ENCODE measurements around the gene SLC25A11.
A peak's percentile ranks its signal among the peaks of the same experiment; 100 is the strongest.

SLC25A11 gene

DNA sequence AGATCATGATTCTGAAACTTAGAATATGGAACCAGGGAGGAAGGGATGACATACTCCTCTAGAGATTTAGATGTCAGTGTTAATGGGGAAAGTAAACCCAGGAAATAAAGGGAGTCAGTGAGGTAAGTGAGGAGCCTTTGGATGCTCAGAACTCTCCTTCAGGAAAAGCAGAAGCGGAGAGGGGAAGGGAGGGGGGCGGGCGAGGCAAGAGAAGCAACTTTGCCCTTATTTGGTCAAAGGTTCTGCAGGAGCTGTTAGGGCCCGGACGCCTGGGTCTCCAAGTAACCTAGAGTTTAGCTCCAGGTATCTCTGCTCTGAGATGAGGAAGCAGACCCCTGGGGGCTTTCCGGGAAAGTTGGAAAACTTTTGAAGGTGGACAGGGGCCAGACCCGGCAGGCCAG, 7.2 kb upstream of the SLC25A11 start:
- DNase-seq (ENCODE audit: extremely low spot score, insufficient read length, low read depth) (no peak), FAIRE-seq (peak; percentile 56)

DNA sequence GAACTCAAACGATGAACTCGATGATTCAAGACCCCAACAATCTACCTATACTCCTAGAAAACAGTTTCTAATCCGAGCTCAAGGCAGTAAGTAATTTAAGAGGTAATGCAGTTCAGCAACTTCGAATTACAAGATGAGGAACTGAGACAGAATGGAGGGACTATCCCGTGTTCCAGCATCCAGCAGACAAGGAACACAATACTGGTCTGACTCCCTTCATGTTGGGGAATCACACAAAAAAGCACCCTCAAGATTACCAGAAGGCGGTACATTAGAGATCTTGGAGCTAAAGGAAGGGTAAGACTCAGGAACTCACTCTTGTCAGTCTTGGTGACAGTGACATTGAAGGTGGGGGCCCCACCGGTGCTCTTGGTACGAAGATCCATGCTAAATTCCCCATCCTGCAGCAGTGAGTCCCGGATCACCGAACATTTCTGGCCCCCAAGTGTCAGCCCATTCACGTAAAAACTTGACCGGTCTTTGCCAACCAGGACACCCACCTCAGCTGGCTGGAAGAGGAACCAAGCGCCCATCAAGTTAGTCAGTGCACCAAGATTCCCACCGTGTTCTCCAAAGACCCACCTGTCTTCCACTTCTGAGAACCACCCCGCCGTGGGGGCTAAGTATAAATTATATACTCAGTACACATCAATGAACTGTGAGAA, 6.6 kb upstream of the SLC25A11 start:
- DNase-seq (ENCODE audit: extremely low spot score, insufficient read length, low read depth): no peak
- FAIRE-seq: peak; percentile 65

DNA sequence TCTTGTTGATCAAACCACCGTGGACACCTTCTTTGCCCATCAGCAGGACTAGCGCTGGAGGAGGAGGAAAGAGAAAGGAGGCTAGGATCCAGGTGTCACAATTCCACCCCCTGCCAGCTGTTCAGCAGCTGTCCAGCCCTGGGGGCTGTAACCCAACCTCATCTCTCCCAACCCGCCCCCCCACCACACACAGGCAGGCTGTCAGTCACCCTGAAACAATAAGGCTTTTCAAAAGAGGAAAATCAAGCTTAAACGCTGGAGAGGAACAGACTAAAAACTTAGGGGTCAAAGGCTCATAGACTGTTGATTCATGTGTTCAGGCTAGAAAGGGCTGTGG, 6.1 kb upstream of the SLC25A11 start:
- FAIRE-seq: peak; percentile 36

DNA sequence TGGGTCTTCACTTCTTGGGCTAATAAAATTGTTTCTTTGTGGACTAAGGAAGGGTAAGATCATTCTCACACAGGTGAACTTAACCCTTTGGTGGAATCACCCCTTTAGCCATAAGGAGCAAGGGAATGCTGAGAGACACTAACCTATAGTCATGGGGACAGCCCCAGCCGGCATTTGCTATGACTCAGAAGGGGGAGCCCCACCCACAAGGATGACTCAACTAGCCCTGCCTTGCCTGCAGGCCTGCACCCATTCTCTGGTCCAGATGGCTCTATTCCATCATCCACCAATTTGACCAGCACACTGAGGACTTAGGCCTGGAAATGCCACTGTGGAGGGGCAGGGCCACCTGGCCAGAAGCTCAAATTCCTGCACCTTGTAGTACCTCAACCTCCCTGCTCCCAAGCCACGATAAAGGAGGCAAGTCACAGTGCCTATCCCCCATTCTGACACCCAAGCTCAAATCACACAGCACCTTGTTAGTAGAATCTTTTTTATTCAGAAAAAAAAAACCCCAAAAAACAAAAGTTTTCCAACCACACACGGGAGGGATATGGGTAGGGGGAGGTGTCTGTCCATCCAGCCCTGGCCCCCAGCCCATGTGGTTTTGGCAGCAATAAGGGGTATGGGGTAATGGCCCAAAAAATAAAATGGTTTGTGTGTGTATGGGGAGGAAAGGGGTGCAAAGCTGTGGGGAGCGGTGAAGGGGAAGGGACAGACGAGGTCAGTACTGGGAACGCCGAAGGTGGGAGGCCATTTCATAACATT, 5.5 kb upstream of the SLC25A11 start:
- no peak for DNase-seq (ENCODE audit: extremely low spot score, insufficient read length, low read depth)
- FAIRE-seq: peak; percentile 94

More for the DNA sequence above, 6.1 kb upstream of the SLC25A11 start:
- DNase-seq (ENCODE audit: extremely low spot score, insufficient read length, low read depth): no peak

DNA sequence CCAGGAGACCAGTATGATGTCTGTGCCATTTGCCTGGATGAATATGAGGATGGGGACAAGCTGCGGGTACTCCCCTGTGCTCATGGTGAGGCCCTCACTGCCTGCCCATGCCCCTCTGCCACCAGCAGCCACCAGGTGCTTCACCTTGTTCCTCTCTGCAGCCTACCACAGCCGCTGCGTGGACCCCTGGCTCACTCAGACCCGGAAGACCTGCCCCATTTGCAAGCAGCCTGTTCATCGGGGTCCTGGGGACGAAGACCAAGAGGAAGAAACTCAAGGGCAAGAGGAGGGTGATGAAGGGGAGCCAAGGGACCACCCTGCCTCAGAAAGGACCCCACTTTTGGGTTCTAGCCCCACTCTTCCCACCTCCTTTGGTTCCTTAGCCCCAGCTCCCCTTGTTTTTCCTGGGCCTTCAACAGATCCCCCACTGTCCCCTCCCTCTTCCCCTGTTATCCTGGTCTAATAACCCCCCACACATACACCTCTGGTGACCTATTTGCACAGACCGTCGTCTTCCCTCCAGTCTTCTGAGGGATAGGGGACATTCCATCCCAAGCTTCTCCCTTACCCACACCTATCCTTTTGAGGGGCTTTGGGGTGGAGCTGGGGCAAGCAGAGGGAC, 4.8 kb upstream of the SLC25A11 start:
- FAIRE-seq (no peak), DNase-seq (ENCODE audit: extremely low spot score, insufficient read length, low read depth) (no peak)

DNA sequence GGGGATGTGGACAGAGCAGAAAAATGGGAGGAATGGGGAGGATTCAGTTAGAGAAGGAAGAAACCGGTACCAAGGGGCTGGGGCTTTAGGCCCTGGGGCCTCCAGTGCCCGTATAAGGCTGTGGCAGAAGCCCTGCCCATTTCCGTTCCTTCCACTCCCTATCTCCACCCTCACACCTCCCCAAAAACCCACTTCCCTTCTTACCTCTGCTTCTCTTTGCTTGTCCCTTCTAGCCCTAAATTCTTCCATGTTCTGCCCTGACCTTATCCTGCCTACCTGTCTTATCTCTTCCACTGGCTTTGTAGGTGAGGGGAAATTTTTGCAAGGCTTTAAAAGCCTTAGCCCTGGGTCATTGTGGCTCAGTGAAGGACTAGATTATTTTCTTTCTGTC, 4.3 kb upstream of the SLC25A11 start:
- no peak for DNase-seq (ENCODE audit: extremely low spot score, insufficient read length, low read depth)
- peak; percentile 89 for FAIRE-seq

DNA sequence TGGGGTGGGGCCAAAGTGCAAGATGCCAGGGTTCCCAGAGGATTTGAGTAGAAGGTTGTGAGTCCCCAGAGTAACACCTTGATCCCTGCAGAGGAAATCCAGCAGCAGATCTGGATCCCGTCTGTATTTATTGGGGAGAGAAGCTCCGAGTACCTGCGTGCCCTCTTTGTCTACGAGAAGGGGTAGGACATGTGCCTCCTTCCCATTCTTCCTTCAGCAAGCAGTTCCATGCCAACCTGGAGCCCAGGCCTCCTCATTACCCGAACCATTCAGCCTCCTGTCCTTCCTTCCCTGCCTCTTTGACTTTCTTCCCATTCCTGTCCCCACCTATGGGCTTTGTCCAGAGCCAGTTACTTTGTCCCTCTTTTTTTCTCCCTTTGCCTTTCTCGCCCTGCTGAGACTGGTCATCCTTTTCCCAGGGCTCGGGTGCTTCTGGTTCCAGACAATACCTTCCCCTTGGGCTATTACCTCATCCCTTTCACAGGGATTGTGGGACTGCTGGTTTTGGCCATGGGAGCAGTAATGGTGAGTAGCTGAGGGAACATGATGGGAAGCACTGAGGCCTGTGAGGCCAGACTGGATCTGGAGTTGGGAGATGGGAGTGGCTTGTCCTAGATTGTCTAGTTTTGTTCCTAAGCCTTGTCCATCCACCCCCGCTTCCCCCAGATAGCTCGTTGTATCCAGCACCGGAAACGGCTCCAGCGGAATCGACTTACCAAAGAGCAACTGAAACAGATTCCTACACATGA, 3.1 kb upstream of the SLC25A11 start:
- FAIRE-seq: no peak
- DNase-seq (ENCODE audit: extremely low spot score, insufficient read length, low read depth): no peak

DNA sequence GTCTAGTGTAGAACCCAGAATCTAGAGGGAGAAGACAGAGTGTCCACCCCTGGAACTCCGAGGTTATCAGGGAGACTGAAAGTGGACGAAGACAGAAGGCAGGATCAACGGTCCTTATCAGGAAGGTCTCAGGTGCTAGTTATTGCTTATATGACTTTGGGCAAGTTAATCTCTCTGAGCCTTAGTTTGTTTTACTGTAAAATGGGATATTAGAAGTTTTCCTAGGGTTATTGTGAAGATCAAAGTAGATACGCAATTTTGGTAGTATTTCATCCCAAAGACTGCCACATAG, 1.4 kb upstream of the SLC25A11 start:
- no peak for FAIRE-seq
- no peak for DNase-seq (ENCODE audit: extremely low spot score, insufficient read length, low read depth)

DNA sequence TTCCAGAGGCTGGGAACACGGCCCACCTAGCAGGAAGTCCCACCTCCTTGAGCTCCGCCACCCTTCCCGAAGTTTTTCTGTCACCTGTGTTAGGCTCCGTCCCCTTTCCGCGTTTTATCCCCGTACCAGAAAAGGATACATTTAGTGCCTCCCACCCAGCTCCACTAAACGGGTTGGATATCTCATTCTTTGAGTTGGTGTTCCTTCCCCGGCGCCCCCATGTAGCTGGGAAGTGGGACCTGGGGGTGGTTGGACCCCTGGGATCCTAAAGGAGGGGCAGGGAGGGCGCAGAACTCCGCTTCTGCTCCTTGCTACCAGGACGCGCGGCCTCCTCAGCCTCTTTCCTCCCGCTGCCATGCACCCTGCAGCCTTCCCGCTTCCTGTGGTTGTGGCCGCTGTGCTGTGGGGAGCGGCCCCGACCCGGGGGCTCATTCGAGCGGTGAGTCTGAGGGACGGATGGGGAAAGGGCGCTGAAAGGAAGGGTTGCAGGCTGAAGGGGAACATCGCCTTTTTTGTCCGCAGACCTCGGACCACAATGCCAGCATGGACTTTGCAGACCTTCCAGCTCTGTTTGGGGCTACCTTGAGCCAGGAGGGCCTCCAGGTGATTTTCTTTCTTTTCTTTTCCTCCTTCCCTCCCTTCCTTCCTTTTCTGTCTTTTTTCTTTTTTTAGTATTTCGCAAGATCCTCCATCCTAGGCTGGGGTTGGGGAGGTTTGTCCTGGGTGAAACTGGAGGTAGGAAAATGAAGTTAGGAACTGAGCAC, 891 bp upstream of the SLC25A11 start:
- FAIRE-seq: no peak
- no peak for DNase-seq (ENCODE audit: extremely low spot score, insufficient read length, low read depth)

DNA sequence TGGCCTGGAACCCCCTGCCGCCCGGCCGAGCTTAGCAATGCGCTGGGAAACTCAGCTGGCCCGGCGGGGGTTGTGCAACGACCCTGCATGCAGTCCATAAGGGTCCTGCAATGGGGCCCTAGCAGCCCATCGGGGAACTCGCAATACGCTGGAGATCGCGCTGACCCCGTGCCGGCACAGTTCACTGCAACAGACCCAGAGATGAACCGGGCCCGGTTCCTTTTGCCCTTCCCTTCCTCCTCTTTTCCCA, 375 bp downstream of the SLC25A11 start:
- no peak for FAIRE-seq
- DNase-seq (ENCODE audit: extremely low spot score, insufficient read length, low read depth): no peak

DNA sequence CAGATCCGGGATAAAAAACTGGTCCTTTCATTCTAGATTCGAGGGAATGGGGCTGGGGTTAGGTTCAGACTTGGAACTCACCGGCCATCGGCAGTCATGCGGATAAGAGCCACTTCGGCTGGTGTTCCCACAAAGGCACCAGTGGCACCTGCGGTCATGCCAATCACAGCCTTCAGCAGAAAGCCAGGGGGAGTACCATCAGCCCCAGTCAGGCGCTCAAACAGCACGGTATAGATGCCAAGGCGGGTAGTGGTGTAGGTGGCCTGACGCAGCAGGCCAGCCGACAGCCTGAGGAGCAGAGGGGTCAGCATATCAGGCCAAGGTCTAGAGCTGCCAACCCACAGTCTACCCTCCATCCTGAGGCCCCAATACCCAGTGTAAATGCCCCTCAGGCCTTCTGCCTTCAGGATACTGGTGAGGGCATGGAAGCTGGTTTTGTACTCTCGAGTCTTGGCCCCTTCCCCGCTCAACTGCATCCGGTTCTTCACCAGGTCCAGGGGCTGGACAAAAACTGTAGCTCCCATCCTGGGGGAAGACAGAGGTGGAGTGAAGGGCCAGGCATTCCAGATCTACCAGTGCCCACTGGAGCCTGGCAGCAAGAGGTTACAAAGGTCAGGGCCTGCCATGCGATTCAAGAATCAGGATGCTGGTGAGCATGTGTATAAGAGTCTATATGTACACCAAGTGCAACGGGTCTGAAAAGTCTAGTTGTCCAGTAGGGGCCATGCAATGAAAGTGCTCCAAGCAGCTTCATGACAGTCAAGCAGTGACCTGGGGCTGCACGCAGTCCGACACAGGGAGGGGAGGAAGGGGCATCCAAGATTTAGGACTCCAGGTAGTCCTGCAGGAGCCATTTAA, 929 bp downstream of the SLC25A11 start:
- no peak for DNase-seq (ENCODE audit: extremely low spot score, insufficient read length, low read depth)
- peak; percentile 42 for FAIRE-seq

DNA sequence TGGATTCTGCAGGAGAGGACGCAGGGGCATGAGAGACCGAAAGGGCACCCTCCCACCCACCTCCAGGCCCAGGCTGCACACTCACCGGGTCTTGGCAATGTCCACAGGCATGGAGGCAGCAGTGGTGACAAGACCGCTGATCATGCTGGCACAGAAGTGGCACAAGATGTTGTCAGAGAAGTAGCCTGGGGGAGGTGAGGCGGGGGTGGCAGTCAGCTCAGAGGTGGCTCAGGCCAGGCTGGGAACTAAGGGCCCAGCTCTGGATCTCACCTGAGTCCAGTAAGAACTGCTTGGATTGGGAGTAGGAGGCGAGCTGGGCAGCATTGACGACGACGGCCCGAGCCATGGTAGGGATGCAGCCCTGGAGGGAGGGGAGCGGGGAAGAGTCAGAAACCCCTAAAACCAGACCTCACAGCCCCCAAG, 1.8 kb downstream of the SLC25A11 start:
- DNase-seq (ENCODE audit: extremely low spot score, insufficient read length, low read depth) (no peak), FAIRE-seq (no peak)

DNA sequence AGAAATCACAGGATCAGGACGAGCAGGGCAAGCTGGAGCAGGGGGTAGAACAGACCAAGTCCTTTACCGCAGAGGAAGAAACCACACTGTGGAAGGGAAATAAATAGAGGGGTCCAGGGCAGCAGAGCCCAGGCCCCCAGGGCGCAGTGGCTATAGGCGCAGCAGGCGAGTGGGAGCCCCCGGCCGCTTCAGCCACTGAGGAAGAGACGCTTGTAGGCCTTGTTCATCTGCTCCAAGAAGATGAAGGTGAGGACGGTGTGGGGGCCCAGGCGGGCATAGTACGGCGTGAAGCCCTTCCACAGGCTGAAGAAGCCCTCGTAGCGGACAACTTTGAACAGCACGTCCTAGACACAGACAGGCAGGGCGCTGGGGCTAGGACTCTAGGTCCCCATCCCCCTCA, 2.3 kb downstream of the SLC25A11 start:
- DNase-seq (ENCODE audit: extremely low spot score, insufficient read length, low read depth) (no peak), FAIRE-seq (no peak)

DNA sequence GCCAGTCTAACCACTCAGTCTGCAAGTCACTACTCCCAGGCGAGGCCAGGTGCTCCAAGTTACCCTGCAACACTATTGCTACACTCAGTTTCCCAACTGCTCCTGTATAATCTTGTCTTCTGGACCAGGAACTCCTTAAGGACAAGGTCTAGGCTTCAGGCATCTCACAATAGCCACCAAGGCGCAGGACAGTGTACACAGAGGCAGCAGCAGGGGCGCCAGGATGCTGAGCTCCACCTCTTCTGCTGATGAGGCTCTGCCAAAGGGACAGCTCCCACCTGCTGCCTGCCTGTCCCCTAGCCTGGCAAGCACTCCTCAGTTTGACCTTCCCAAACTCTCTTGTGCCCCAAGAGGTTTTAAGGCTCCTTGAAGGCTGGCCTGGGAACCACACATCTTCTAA, 3.4 kb downstream of the SLC25A11 start:
- no peak for FAIRE-seq
- no peak for DNase-seq (ENCODE audit: extremely low spot score, insufficient read length, low read depth)

DNA sequence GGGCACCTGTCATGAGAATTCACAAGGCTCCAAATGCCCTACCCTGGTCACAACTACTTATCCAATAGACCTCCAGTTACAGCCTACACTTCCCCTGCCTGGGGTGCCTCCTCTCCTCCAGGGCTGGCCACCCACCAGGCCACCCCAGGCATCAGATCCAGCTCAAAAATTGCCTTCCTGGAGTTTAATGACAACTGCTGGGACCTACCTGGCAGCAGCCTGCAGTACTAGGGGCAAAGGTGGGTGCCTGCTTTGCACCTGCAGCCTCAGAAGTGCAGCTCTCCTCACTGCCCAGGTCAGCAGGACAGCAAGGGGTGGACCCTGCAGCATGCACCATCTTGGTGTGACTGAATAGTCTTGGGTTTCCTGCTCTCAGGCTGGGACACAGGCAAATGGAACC, 4.2 kb downstream of the SLC25A11 start:
- no peak for DNase-seq (ENCODE audit: extremely low spot score, insufficient read length, low read depth)
- no peak for FAIRE-seq

DNA sequence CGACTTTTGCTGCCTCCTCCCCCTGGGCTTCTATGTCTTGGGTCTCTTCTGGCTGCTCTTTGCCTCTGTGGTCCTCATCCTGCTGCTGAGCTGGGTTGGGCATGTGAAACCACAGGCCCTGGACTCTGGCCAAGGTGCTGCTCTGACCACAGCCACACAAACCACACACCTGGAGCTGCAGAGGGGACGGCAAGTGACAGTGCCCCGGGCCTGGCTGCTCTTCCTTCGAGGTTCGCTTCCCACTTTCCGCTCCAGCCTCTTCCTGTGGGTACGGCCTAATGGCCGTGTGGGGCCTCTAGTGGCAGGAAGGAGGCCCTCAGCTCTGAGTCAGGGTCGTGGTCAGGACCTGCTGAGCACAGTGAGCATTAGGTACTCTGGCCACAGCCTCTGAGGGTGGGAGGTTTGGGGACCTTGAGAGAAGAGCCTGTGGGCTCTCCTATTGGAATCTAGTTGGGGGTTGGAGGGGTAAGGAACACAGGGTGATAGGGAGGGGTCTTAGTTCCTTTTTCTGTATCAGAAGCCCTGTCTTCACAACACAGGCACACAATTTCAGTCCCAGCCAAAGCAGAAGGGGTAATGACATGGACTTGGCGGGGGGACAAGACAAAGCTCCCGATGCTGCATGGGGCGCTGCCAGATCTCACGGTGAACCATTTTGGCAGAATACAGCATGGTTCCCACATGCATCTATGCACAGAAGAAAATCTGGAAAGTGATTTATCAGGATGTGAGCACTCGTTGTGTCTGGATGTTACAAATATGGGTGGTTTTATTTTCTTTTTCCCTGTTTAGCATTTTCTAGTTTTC, 5.5 kb downstream of the SLC25A11 start:
- FAIRE-seq (peak; percentile 95), DNase-seq (ENCODE audit: extremely low spot score, insufficient read length, low read depth) (no peak)

DNA sequence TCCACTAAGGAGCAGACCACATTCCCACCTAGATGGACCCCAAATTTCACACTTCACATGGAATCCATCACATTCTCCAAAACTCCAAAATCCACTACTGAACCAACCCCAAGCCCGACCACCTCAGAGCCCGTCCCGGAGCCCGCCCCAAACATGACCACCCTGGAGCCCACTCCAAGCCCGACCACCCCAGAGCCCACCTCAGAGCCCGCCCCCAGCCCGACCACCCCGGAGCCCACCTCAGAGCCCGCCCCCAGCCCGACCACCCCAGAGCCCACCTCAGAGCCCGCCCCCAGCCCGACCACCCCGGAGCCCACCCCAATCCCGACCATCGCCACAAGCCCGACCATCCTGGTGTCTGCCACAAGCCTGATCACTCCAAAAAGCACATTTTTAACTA, 6.2 kb downstream of the SLC25A11 start:
- FAIRE-seq (no peak), DNase-seq (ENCODE audit: extremely low spot score, insufficient read length, low read depth) (no peak)

DNA sequence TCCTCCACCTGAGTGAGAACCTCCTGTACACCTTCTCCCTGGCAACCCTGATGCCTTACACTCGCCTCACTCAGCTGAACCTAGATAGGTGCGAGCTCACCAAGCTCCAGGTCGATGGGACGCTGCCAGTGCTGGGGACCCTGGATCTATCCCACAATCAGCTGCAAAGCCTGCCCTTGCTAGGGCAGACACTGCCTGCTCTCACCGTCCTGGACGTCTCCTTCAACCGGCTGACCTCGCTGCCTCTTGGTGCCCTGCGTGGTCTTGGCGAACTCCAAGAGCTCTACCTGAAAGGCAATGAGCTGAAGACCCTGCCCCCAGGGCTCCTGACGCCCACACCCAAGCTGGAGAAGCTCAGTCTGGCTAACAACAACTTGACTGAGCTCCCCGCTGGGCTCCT, 7.1 kb downstream of the SLC25A11 start:
- no peak for FAIRE-seq
- no peak for DNase-seq (ENCODE audit: extremely low spot score, insufficient read length, low read depth)

DNA sequence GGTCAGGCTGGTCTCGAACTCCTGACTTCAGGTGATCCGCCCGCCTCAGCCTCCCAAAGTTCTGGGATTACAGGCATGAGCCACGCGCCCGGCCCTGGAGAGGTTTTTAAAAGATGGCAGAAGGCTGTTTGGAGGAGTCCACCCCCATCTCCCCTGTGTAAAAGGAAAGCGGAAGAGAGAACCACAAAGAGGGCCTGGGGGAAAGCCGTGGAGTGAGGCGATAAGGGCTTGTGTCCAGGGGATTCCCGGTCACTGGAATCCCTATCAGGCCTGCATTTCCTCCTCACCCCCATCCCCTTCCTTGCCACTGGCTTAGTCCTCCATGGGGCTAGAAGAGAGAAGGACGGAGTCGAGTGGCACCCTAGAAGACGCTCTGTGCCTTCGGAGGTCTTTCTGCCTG, 7.9 kb downstream of the SLC25A11 start, which contains the start of gene GP1BA:
Gene GP1BA, plus strand, starts transcription at position 315 of the 400 bp plus-strand sequence. CDS start 328 bp downstream, outside the sequence.
- FAIRE-seq: peak; percentile 66
- DNase-seq (ENCODE audit: extremely low spot score, insufficient read length, low read depth): no peak
